ENCODE data around the gene ZBTB46.
"Not testable (repeated sequence)": the region's sequence is repeated elsewhere in the genome, so short reads cannot be mapped to it uniquely, and the experiment has no call there.

The ZBTB46 gene

GRCh38 chr20:63814891-63815614, 16.0 kb downstream of the ZBTB46 start:
- DNase-seq, result no peak

GRCh38 chr20:63811491-63811875, 19.6 kb downstream of the ZBTB46 start:
- no peak for DNase-seq

GRCh38 chr20:63810730-63811490, 20.2 kb downstream of the ZBTB46 start:
- no peak for DNase-seq

GRCh38 chr20:63809856-63810255, 21.2 kb downstream of the ZBTB46 start:
- no peak for DNase-seq

- DNase-seq, result no peak
Observed at GRCh38 chr20:63808964-63809674, 21.9 kb downstream of the ZBTB46 start.

GRCh38 chr20:63808145-63808724, 22.8 kb downstream of the ZBTB46 start:
- DNase-seq, result no peak

GRCh38 chr20:63807654-63808053, 23.4 kb downstream of the ZBTB46 start:
- DNase-seq, result no peak

- no peak for DNase-seq
Observed at GRCh38 chr20:63804308-63804636, 26.8 kb downstream of the ZBTB46 start.

GRCh38 chr20:63802469-63803240, 28.4 kb downstream of the ZBTB46 start:
- no peak for DNase-seq

GRCh38 chr20:63801174-63801573, 29.9 kb downstream of the ZBTB46 start:
- not testable (repeated sequence) for DNase-seq

GRCh38 chr20:63800411-63800810, 30.7 kb downstream of the ZBTB46 start:
- not testable (repeated sequence) for DNase-seq

- not testable (repeated sequence) for DNase-seq
Observed at GRCh38 chr20:63799127-63799526, 31.9 kb downstream of the ZBTB46 start.

GRCh38 chr20:63797175-63797574, 33.9 kb downstream of the ZBTB46 start:
- not testable (repeated sequence) for DNase-seq

GRCh38 chr20:63795178-63795830, 35.8 kb downstream of the ZBTB46 start:
- DNase-seq, result no peak

GRCh38 chr20:63794614-63795013, 36.5 kb downstream of the ZBTB46 start:
- DNase-seq, result no peak

GRCh38 chr20:63792866-63793265, 38.2 kb downstream of the ZBTB46 start:
- no peak for DNase-seq

- DNase-seq, result no peak
Observed at GRCh38 chr20:63791497-63792156, 39.4 kb downstream of the ZBTB46 start.

- no peak for DNase-seq
Observed at GRCh38 chr20:63790572-63791168, 40.4 kb downstream of the ZBTB46 start.

- no peak for DNase-seq
Observed at GRCh38 chr20:63789836-63790571, 41.1 kb downstream of the ZBTB46 start.

- DNase-seq, result no peak
Observed at GRCh38 chr20:63787749-63788148, 43.3 kb downstream of the ZBTB46 start.
